Activated naive CD4-positive, alpha-beta T cell treated with anti-CD3 and anti-CD28 coated beads for 36 hours (primary cell): Measurements from ENCODE around the gene C12orf57. TPM values are rescaled to one million over a fixed set of nuclear protein-coding genes. Genes with fewer than 3 reads are reported as not detected.
A peak's percentile ranks its signal among the peaks of the same experiment; 100 is the strongest.

Experiments used
- CTCF ChIA-PET: fragments of 350-600 bp; sonication (Branson Sonifier 250); formaldehyde crosslinking; loops from one replicate; lab custom pipeline; 2021; ENCODE audit warnings: antibody characterized with exemption; lab: Charles Lee
- DNase-seq: peaks from one replicate; pipeline ENCODE4 v3.0.0-alpha.2; 2020
- H3K27ac Mint-ChIP-seq: one replicate; pipeline ENCODE4 v1.8.0; 2021; ENCODE audit warnings: mild to moderate bottlenecking, mixed read lengths
- H3K27me3 Mint-ChIP-seq: one replicate; pipeline ENCODE4 v1.8.0; 2021; ENCODE audit warnings: low read depth, mixed read lengths
- H3K36me3 Mint-ChIP-seq: one replicate; pipeline ENCODE4 v1.8.0; 2021; ENCODE audit warnings: low read depth, mixed read lengths
- H3K4me1 Mint-ChIP-seq: one replicate; pipeline ENCODE4 v1.8.0; 2021; ENCODE audit warnings: low read depth, mixed read lengths
- H3K4me3 Mint-ChIP-seq: one replicate; pipeline ENCODE4 v1.8.0; 2021; ENCODE audit warnings: mild to moderate bottlenecking, moderate library complexity, mixed read lengths
- H3K9me3 Mint-ChIP-seq: one replicate; pipeline ENCODE4 v1.8.0; 2021; ENCODE audit warnings: mixed read lengths
- intact Hi-C: fragments of 100-400 bp; cut with micrococcal nuclease; formaldehyde crosslinking; loops from one replicate; pipeline ENCODE4 v1.15.1; 2023
- total RNA-seq, 2 experiments: library from RNA; stranded (reverse); gene quantifications; one replicate each; pipeline ENCODE4 v1.2.3, GENCODE V29; 2021

Gene C12orf57
- total RNA-seq, 2 experiments from 2014 or later: 242 to 245 TPM

DNA sequence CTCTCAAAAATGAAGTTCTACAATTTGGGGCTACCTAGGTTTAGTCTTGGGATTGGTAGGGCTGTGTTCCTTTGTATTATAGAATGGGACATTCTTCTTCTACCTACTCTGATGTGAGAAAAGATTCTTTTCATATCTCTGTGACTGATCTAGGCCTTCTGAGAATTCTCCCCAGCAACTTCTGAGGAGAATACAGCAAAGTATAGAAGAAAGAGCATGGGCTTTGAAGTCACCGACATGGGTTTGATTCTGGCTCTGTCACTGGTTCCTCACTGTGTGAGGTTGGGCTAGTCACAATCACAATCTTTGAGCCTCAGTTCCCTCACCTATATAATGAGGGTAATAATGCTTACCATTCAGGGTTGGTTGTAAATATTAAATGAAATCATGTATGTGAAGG, 11.1 kb upstream of the C12orf57 start:
- CTCF ChIA-PET: interaction anchor here (1.0 to 1.1 kb wide), 2 partner anchors 9 to 63 kb away, joined by 3 to 5 read pairs; no protein-coding TSS in a partner anchor
- Mint-ChIP-seq H3K27ac (peak overlapping the region; percentile 39), H3K27me3 (no peaks in the 10 kb centered on the region), H3K36me3 (peaks cover 24% of the 10 kb centered on the region), H3K4me1 (peaks cover 72% of the 10 kb centered on the region), H3K4me3 (no peak overlapping the region), H3K9me3 (no peaks in the 10 kb centered on the region)
- intact Hi-C loops: no loop called here
- DNase-seq: no peak

DNA sequence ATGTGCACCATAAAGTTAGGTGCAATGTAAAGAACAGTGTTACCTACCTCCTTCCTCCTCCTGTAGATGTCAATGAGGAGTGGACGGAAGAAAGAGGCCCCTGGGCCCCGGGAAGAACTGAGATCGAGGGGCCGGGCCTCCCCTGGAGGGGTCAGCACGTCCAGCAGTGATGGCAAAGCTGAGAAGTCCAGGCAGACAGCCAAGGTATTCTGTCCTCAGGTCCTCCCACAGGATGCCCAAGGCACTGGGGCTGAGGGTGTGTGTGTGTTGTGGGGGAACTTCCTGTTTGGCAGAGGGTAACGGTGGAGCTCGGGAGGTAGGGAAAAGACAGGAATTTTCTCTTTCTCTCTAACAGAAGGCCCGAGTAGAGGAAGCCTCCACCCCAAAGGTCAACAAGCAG, 9.7 kb upstream of the C12orf57 start:
- H3K27ac Mint-ChIP-seq: peak overlapping the region; percentile 67
- peaks cover 24% of the 10 kb centered on the region for H3K36me3 Mint-ChIP-seq
- CTCF ChIA-PET: interaction anchor here (0.6 to 2.4 kb wide), 4 partner anchors 9 to 470 kb away, joined by 3 to 17 read pairs (median 6); no protein-coding TSS in a partner anchor
- no peaks in the 10 kb centered on the region for H3K9me3 Mint-ChIP-seq
- no peaks in the 10 kb centered on the region for H3K27me3 Mint-ChIP-seq
- peaks cover 70% of the 10 kb centered on the region for H3K4me1 Mint-ChIP-seq
- intact Hi-C loops: no loop called here
- DNase-seq: no peak
- no peak overlapping the region for H3K4me3 Mint-ChIP-seq

DNA sequence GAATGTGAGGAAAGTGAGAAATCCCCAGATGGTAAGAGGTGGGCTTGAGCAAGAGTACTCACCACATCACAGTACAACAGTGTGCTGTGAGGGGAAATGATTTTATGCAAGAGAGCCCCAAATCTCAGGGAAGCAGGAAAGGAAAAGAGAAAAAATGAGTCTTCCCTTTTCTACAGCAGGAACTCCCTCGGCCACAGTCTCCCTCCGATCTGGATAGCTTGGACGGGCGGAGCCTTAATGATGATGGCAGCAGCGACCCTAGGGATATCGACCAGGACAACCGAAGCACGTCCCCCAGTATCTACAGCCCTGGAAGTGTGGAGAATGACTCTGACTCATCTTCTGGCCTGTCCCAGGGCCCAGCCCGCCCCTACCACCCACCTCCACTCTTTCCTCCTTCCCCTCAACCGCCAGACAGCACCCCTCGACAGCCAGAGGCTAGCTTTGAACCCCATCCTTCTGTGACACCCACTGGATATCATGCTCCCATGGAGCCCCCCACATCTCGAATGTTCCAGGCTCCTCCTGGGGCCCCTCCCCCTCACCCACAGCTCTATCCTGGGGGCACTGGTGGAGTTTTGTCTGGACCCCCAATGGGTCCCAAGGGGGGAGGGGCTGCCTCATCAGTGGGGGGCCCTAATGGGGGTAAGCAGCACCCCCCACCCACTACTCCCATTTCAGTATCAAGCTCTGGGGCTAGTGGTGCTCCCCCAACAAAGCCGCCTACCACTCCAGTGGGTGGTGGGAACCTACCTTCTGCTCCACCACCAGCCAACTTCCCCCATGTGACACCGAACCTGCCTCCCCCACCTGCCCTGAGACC, 8.2 kb upstream of the C12orf57 start:
- peaks cover 58% of the 10 kb centered on the region for H3K4me1 Mint-ChIP-seq
- peak overlapping the region; percentile 92 for H3K4me3 Mint-ChIP-seq
- H3K36me3 Mint-ChIP-seq: peaks cover 26% of the 10 kb centered on the region
- no peaks in the 10 kb centered on the region for H3K27me3 Mint-ChIP-seq
- peak overlapping the region; percentile 96 for H3K27ac Mint-ChIP-seq
- intact Hi-C loops: no loop called here
- no peaks in the 10 kb centered on the region for H3K9me3 Mint-ChIP-seq
- no peak for DNase-seq
- CTCF ChIA-PET: interaction anchor here (0.6 to 4.8 kb wide), 7 partner anchors 10 to 108 kb away, joined by 3 to 43 read pairs (median 5); no protein-coding TSS in a partner anchor

DNA sequence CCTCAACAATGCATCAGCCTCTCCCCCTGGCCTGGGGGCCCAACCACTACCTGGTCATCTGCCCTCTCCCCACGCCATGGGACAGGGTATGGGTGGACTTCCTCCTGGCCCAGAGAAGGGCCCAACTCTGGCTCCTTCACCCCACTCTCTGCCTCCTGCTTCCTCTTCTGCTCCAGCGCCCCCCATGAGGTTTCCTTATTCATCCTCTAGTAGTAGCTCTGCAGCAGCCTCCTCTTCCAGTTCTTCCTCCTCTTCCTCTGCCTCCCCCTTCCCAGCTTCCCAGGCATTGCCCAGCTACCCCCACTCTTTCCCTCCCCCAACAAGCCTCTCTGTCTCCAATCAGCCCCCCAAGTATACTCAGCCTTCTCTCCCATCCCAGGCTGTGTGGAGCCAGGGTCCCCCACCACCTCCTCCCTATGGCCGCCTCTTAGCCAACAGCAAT, 7.6 kb upstream of the C12orf57 start:
- CTCF ChIA-PET: interaction anchor here (0.6 to 4.8 kb wide), 4 partner anchors 11 to 107 kb away, joined by 3 to 43 read pairs (median 4); no protein-coding TSS in a partner anchor
- Mint-ChIP-seq H3K4me1 (peaks cover 53% of the 10 kb centered on the region), H3K36me3 (peaks cover 27% of the 10 kb centered on the region), H3K4me3 (peak overlapping the region; percentile 92), H3K9me3 (no peaks in the 10 kb centered on the region), H3K27me3 (no peaks in the 10 kb centered on the region), H3K27ac (peak overlapping the region; percentile 96)
- no peak for DNase-seq
- intact Hi-C loops: no loop called here

DNA sequence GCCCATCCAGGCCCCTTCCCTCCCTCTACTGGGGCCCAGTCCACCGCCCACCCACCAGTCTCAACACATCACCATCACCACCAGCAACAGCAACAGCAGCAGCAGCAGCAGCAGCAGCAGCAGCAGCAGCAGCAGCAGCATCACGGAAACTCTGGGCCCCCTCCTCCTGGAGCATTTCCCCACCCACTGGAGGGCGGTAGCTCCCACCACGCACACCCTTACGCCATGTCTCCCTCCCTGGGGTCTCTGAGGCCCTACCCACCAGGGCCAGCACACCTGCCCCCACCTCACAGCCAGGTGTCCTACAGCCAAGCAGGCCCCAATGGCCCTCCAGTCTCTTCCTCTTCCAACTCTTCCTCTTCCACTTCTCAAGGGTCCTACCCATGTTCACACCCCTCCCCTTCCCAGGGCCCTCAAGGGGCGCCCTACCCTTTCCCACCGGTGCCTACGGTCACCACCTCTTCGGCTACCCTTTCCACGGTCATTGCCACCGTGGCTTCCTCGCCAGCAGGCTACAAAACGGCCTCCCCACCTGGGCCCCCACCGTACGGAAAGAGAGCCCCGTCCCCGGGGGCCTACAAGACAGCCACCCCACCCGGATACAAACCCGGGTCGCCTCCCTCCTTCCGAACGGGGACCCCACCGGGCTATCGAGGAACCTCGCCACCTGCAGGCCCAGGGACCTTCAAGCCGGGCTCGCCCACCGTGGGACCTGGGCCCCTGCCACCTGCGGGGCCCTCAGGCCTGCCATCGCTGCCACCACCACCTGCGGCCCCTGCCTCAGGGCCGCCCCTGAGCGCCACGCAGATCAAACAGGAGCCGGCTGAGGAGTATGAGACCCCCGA, 7.0 kb upstream of the C12orf57 start:
- CTCF ChIA-PET: interaction anchor here (0.7 to 4.8 kb wide), 8 partner anchors 8 to 65 kb away, joined by 3 to 43 read pairs (median 6); partner anchors contain the start of gene SPSB2

DNA sequence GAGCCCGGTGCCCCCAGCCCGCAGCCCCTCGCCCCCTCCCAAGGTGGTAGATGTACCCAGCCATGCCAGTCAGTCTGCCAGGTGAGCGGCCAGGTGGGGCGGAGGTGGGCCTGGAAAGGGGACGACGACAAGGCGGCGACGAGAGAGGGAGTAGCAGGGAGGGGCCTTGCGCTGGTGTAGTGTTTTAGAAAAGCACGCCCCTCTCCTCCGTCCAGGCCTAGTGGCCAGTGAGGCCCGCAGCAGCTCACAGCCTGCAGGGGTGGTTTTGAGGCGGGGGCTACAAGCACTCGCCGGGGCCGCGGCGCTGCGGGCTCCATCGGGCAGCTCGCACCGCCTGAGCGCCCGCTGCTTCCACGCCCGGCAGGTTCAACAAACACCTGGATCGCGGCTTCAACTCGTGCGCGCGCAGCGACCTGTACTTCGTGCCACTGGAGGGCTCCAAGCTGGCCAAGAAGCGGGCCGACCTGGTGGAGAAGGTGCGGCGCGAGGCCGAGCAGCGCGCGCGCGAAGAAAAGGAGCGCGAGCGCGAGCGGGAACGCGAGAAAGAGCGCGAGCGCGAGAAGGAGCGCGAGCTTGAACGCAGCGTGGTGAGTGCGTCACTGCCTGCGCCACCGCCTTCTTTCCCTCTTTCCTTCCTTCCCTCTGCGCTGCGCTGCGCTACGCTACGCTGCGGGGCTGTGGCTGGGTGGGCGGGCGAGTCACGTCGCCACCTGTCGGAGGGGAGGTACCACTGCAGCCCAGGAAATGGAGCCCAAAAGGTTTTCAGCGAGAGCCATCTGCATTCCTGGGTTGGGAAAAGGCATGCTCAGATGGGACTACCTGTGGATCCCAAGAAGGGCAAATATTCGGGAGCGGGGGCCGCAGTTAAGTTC, 6.1 kb upstream of the C12orf57 start:
- peak; percentile 96 for DNase-seq
- intact Hi-C loops: loop anchor here (1.0 kb wide), 4 partner anchors 13 to 85 kb away; partner anchors contain the start of genes EMG1, PHB2, SPSB2 and USP5
- Mint-ChIP-seq H3K4me1 (peaks cover 47% of the 10 kb centered on the region), H3K27ac (peak overlapping the region; percentile 96), H3K27me3 (no peaks in the 10 kb centered on the region), H3K4me3 (peak overlapping the region; percentile 92), H3K9me3 (no peaks in the 10 kb centered on the region), H3K36me3 (peaks cover 28% of the 10 kb centered on the region)
- CTCF ChIA-PET: interaction anchor here (0.6 to 4.8 kb wide), 18 partner anchors 8 to 308 kb away, joined by 3 to 43 read pairs (median 5); partner anchors contain the start of genes PTPN6, SPSB2 and TPI1

More for the DNA sequence above, 7.0 kb upstream of the C12orf57 start:
- Mint-ChIP-seq H3K4me1 (peaks cover 50% of the 10 kb centered on the region), H3K27ac (peak overlapping the region; percentile 96), H3K9me3 (no peaks in the 10 kb centered on the region), H3K36me3 (peaks cover 27% of the 10 kb centered on the region), H3K4me3 (peak overlapping the region; percentile 92), H3K27me3 (no peaks in the 10 kb centered on the region)
- intact Hi-C loops: no loop called here
- DNase-seq: peak; percentile 73

DNA sequence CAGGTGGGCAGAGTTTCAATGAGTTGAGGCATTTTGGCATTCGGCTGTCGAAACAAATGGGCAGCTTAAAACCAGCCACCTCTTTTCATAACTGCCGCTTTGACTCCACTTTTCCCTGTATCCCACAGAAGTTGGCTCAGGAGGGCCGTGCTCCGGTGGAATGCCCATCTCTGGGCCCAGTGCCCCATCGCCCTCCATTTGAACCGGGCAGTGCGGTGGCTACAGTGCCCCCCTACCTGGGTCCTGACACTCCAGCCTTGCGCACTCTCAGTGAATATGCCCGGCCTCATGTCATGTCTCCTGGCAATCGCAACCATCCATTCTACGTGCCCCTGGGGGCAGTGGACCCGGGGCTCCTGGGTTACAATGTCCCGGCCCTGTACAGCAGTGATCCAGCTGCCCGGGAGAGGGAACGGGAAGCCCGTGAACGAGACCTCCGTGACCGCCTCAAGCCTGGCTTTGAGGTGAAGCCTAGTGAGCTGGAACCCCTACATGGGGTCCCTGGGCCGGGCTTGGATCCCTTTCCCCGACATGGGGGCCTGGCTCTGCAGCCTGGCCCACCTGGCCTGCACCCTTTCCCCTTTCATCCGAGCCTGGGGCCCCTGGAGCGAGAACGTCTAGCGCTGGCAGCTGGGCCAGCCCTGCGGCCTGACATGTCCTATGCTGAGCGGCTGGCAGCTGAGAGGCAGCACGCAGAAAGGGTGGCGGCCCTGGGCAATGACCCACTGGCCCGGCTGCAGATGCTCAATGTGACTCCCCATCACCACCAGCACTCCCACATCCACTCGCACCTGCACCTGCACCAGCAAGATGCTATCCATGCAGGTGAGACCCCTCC, 5.2 kb upstream of the C12orf57 start:
- CTCF ChIA-PET: interaction anchor here (1.0 to 4.8 kb wide), 14 partner anchors 9 to 309 kb away, joined by 3 to 43 read pairs (median 5); partner anchors contain the start of genes PTPN6, SPSB2 and TPI1
- H3K27ac Mint-ChIP-seq: peak overlapping the region; percentile 96
- H3K4me3 Mint-ChIP-seq: peak overlapping the region; percentile 92
- intact Hi-C loops: loop anchor here (1.0 kb wide), 4 partner anchors 14 to 86 kb away; partner anchors contain the start of genes EMG1, PHB2, SPSB2 and USP5
- H3K9me3 Mint-ChIP-seq: no peaks in the 10 kb centered on the region
- peaks cover 41% of the 10 kb centered on the region for H3K4me1 Mint-ChIP-seq
- peaks cover 26% of the 10 kb centered on the region for H3K36me3 Mint-ChIP-seq
- no peaks in the 10 kb centered on the region for H3K27me3 Mint-ChIP-seq
- no peak for DNase-seq

DNA sequence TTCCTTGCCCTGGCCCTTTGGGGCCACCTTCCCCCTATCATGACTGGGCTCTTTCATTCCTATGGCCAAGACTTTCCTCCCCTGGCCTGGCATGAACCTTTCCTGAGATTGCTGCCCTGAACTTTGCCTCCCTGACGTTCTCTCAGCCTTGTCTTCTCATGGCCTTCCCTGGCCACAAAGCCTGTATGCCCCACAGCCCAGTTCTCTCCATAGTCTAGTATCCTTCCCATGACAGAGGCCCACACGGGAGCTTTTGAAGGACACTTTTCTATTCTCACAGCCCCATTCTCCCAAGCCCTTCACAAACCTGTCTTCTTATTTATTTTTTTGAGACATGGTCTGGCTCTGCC, 4.7 kb upstream of the C12orf57 start:
- intact Hi-C loops: no loop called here
- CTCF ChIA-PET: interaction anchor here (0.9 to 4.8 kb wide), 4 partner anchors 8 to 67 kb away, joined by 4 to 43 read pairs (median 11); no protein-coding TSS in a partner anchor
- peak overlapping the region; percentile 96 for H3K27ac Mint-ChIP-seq
- no peak overlapping the region for H3K4me3 Mint-ChIP-seq
- DNase-seq: no peak
- no peaks in the 10 kb centered on the region for H3K27me3 Mint-ChIP-seq
- H3K36me3 Mint-ChIP-seq: peaks cover 26% of the 10 kb centered on the region
- no peaks in the 10 kb centered on the region for H3K9me3 Mint-ChIP-seq
- H3K4me1 Mint-ChIP-seq: peaks cover 37% of the 10 kb centered on the region

DNA sequence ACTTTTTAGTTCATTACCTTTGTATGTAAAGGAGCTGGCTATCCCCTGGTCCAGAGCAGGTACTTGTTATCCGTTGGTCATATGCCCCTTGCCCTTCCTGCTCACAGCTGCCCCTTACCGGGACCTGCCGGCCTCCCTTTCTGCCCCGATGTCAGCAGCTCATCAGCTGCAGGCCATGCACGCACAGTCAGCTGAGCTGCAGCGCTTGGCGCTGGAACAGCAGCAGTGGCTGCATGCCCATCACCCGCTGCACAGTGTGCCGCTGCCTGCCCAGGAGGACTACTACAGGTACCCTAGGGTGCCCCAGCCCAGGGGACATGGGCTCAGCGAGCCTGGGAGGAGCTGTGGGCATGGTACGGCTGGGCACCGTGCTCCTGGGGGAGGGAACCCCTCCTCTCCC, 2.6 kb upstream of the C12orf57 start:
- Mint-ChIP-seq H3K9me3 (no peaks in the 10 kb centered on the region), H3K27ac (peak overlapping the region; percentile 30), H3K36me3 (peaks cover 16% of the 10 kb centered on the region), H3K4me1 (peaks cover 32% of the 10 kb centered on the region), H3K27me3 (no peaks in the 10 kb centered on the region), H3K4me3 (no peak overlapping the region)
- CTCF ChIA-PET: interaction anchor here (1.0 kb wide), 1 partner anchor 11 kb away, joined by 3 read pairs; no protein-coding TSS in a partner anchor
- intact Hi-C loops: loop anchor here (5.0 kb wide), 1 partner anchor 246 kb away; the partner anchor contains the start of gene PEX5
- DNase-seq: no peak

DNA sequence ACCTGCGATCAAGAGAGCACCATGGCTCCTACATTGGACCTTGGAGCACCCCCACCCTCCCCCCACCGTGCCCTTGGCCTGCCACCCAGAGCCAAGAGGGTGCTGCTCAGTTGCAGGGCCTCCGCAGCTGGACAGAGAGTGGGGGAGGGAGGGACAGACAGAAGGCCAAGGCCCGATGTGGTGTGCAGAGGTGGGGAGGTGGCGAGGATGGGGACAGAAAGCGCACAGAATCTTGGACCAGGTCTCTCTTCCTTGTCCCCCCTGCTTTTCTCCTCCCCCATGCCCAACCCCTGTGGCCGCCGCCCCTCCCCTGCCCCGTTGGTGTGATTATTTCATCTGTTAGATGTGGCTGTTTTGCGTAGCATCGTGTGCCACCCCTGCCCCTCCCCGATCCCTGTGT, 2.0 kb upstream of the C12orf57 start:
- DNase-seq: no peak
- intact Hi-C loops: loop anchor here (5.0 kb wide), 1 partner anchor 246 kb away; the partner anchor contains the start of gene PEX5
- Mint-ChIP-seq H3K9me3 (no peaks in the 10 kb centered on the region), H3K4me1 (peaks cover 28% of the 10 kb centered on the region), H3K27me3 (no peaks in the 10 kb centered on the region), H3K4me3 (no peak overlapping the region), H3K27ac (no peak overlapping the region), H3K36me3 (peaks cover 12% of the 10 kb centered on the region)
- CTCF ChIA-PET: interaction anchor here (11.8 kb wide), 1 partner anchor 19 kb away, joined by 397 read pairs; no protein-coding TSS in a partner anchor
